ENCODE measurements around the gene RPS6KA5.

RPS6KA5 gene

GRCh38 chr14:91075553-91075952 is 15.1 kb upstream of the RPS6KA5 start:
- Histone ChIP-seq H3K4me3 (ENCODE audit: low read depth, low read length, poor library complexity, severe bottlenecking) (no peak overlapping the region), H4K20me1 (ENCODE audit: insufficient read depth, low read length) (no peaks in the 10 kb centered on the region), H3K9ac (ENCODE audit: low read length) (no peak overlapping the region), H3K27ac (ENCODE audit: low read depth, low read length, poor library complexity, severe bottlenecking) (no peak overlapping the region), H3K36me3 (ENCODE audit: insufficient read depth, low read length) (no peaks in the 10 kb centered on the region), H3K4me2 (ENCODE audit: low read length) (no peak overlapping the region), H2AFZ (ENCODE audit: low read length) (no peak overlapping the region), H3K27me3 (ENCODE audit: insufficient read depth, low read length) (no peaks in the 10 kb centered on the region), H3K9me2 (ENCODE audit: low read depth, low read length) (no peaks in the 10 kb centered on the region), H3K79me2 (ENCODE audit: insufficient read depth, low read length) (no peaks in the 10 kb centered on the region), H3K4me1 (ENCODE audit: insufficient read depth, low read length, severe bottlenecking) (no peaks in the 10 kb centered on the region), H3K9me3 (ENCODE audit: low read length) (no peaks in the 10 kb centered on the region), H3F3A (ENCODE audit: insufficient read depth, low read length) (no peaks in the 10 kb centered on the region)
- TF ChIP-seq, protein P1, sequence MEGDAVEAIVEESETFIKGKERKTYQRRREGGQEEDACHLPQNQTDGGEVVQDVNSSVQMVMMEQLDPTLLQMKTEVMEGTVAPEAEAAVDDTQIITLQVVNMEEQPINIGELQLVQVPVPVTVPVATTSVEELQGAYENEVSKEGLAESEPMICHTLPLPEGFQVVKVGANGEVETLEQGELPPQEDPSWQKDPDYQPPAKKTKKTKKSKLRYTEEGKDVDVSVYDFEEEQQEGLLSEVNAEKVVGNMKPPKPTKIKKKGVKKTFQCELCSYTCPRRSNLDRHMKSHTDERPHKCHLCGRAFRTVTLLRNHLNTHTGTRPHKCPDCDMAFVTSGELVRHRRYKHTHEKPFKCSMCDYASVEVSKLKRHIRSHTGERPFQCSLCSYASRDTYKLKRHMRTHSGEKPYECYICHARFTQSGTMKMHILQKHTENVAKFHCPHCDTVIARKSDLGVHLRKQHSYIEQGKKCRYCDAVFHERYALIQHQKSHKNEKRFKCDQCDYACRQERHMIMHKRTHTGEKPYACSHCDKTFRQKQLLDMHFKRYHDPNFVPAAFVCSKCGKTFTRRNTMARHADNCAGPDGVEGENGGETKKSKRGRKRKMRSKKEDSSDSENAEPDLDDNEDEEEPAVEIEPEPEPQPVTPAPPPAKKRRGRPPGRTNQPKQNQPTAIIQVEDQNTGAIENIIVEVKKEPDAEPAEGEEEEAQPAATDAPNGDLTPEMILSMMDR (IDR thresholded peaks at IDR 0.05; ENCODE audit: low read length) = no peak

DNA sequence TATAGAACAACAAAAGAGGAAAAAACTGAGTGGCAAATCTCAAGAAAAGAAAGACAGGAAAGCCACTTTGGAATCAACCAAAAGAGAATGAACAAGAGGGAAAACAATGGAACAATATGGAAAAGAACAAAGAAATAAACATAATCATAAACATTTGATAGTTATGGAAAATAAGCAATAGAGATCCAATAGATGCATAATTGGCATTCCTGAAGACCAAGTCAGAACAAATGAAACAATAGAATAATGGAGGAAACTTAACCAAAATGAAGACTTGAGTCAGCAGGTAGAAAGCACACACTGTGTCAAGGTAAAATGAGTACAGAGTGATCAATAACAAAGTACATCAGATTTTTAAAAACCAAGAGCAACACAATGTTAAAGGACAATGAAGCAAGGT is 10.1 kb upstream of the RPS6KA5 start:
- Histone ChIP-seq H3K4me3 (ENCODE audit: low read depth, low read length, poor library complexity, severe bottlenecking) (no peak overlapping the region), H3K9me3 (ENCODE audit: low read length) (no peaks in the 10 kb centered on the region)
- no peak for TF ChIP-seq EZH2 (IDR thresholded peaks at IDR 0.05; ENCODE audit: borderline replicate concordance, low read length)
- TF ChIP-seq, protein P1 (IDR thresholded peaks at IDR 0.05; ENCODE audit: low read length) = no peak

DNA sequence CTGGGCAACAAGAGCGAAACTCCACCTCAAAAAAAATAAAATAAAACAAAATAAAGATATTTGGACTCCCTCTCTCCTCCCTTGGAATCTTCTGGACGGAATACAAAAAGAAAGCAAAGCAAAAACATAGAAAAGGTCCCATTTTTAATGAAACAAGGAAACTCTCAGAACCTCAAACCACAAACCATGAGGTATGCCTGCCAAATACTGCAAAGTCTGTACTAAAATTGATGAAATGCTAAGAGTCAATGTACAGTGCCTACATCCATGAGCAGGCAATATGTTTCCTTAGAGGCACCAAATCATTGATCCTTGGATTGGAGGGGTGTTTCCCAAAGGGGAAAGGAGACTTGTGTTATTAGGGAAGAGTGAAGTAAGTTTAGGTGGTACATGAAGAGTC is 8.2 kb upstream of the RPS6KA5 start:
- Histone ChIP-seq H3K9me3 (ENCODE audit: low read length) (no peaks in the 10 kb centered on the region), H3K4me3 (ENCODE audit: low read depth, low read length, poor library complexity, severe bottlenecking) (no peak overlapping the region), H3F3A (ENCODE audit: insufficient read depth, low read length) (no peaks in the 10 kb centered on the region), H2AFZ (ENCODE audit: low read length) (no peak overlapping the region), H3K36me3 (ENCODE audit: insufficient read depth, low read length) (no peaks in the 10 kb centered on the region; the same call in 1 of the 2 replicates), H3K9me2 (ENCODE audit: low read depth, low read length) (no peaks in the 10 kb centered on the region), H3K79me2 (ENCODE audit: insufficient read depth, low read length) (no peaks in the 10 kb centered on the region), H4K20me1 (ENCODE audit: insufficient read depth, low read length) (no peaks in the 10 kb centered on the region), H3K9ac (ENCODE audit: low read length) (no peak overlapping the region), H3K4me2 (ENCODE audit: low read length) (no peak overlapping the region), H3K27me3 (ENCODE audit: insufficient read depth, low read length) (no peaks in the 10 kb centered on the region), H3K27ac (ENCODE audit: low read depth, low read length, poor library complexity, severe bottlenecking) (no peak overlapping the region), H3K4me1 (ENCODE audit: insufficient read depth, low read length, severe bottlenecking) (peaks cover 5% of the 10 kb centered on the region)
- TF ChIP-seq, protein P1 (IDR thresholded peaks at IDR 0.05; ENCODE audit: low read length) = no peak
- no peak for TF ChIP-seq EZH2 (IDR thresholded peaks at IDR 0.05; ENCODE audit: borderline replicate concordance, low read length)

More for the DNA sequence above, 10.1 kb upstream of the RPS6KA5 start:
- no peaks in the 10 kb centered on the region for H3F3A ChIP-seq (ENCODE audit: insufficient read depth, low read length)
- no peak overlapping the region for H3K27ac ChIP-seq (ENCODE audit: low read depth, low read length, poor library complexity, severe bottlenecking)
- no peaks in the 10 kb centered on the region for H3K27me3 ChIP-seq (ENCODE audit: insufficient read depth, low read length)
- no peaks in the 10 kb centered on the region for H3K79me2 ChIP-seq (ENCODE audit: insufficient read depth, low read length)
- no peak overlapping the region for H2AFZ ChIP-seq (ENCODE audit: low read length)
- no peaks in the 10 kb centered on the region for H3K9me2 ChIP-seq (ENCODE audit: low read depth, low read length)
- H3K4me1 ChIP-seq (ENCODE audit: insufficient read depth, low read length, severe bottlenecking) = peaks cover 5% of the 10 kb centered on the region
- no peak overlapping the region for H3K9ac ChIP-seq (ENCODE audit: low read length)
- no peaks in the 10 kb centered on the region; the same call in 1 of the 2 replicates for H3K36me3 ChIP-seq (ENCODE audit: insufficient read depth, low read length)
- H3K4me2 ChIP-seq (ENCODE audit: low read length) = no peak overlapping the region
- no peaks in the 10 kb centered on the region for H4K20me1 ChIP-seq (ENCODE audit: insufficient read depth, low read length)
